AG04450 (cell line): ENCODE results near the gene FMO3. TPM values are rescaled to one million over a fixed set of nuclear protein-coding genes. Genes with fewer than 3 reads are reported as not detected.

Experiments used
- CTCF ChIA-PET: fragments of 300-600, 350-600 bp; formaldehyde crosslinking; extraction: SDS; loops from one replicate; lab custom pipeline; 2022; ENCODE audit warnings: antibody characterized with exemption, inconsistent platforms; lab: Charles Lee
- POLR2A ChIA-PET: fragments of 350-600 bp; formaldehyde crosslinking; extraction: SDS; loops from one replicate; lab custom pipeline; 2021; ENCODE audit warnings: antibody characterized with exemption, inconsistent platforms; lab: Yijun Ruan, JAX
- DNase-seq: peaks from one replicate; pipeline ENCODE4 v3.0.0-alpha.2; 2011; ENCODE audit warnings: low read depth, low spot score
- H3K27ac ChIP-seq: one replicate; pipeline ENCODE4 v1.5.1; 2012; ENCODE audit warnings: low read depth, low read length, control low read depth
- H3K27me3 ChIP-seq: one replicate; pipeline ENCODE4 v1.6.0; 2012; ENCODE audit warnings: low read length; ENCODE audit not compliant: control insufficient read depth, insufficient read depth
- H3K4me3 ChIP-seq: 2 replicates; pipeline ENCODE4 v1.5.1; 2011; ENCODE audit warnings: mild to moderate bottlenecking, low read depth, low read length, control low read depth
- H3K9me3 ChIP-seq: 2 replicates; pipeline ENCODE4 v1.5.1; 2012; ENCODE audit warnings: low read length; ENCODE audit not compliant: control insufficient read depth, insufficient read depth
- polyA plus RNA-seq: library from polyadenylated mRNA; depleted of rRNA; stranded (reverse); fragments of >200 nt; gene quantifications from 2 replicates; pipeline ENCODE4 v1.2.3, GENCODE V29; 2011
- TF ChIP-seq, protein P1 (sequence below): IDR thresholded peaks from 2 replicates; pipeline ENCODE4 v1.5.1; 2011; ENCODE audit warnings: low read depth, low read length, control low read depth, inconsistent platforms

Gene FMO3
- polyA plus RNA-seq, 1 experiment = 3.0 TPM

DNA sequence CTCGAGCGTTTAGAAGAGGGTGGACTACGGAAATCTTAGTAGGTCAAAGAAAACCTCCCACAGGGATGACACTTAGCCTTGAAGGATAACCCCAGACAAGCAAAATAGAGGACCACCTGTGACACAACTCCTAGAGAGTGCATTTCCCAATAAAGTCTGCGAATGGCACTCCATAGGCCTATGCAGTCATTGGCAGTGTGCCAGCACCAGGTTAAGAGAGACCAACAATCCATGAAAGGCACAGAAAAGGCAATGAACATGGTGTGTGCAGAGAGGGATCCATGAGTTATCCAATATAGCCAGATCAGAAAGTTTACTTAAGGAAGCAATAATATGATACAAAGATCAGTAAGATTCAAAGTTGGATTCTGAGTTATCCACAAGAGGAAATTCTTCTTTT lies 49.2 kb downstream of the FMO3 start:
- no peak for DNase-seq
- H3K4me3 ChIP-seq = no peak overlapping the region
- CTCF ChIA-PET = no interaction called here
- no peaks in the 10 kb centered on the region for H3K9me3 ChIP-seq
- TF ChIP-seq, protein P1, sequence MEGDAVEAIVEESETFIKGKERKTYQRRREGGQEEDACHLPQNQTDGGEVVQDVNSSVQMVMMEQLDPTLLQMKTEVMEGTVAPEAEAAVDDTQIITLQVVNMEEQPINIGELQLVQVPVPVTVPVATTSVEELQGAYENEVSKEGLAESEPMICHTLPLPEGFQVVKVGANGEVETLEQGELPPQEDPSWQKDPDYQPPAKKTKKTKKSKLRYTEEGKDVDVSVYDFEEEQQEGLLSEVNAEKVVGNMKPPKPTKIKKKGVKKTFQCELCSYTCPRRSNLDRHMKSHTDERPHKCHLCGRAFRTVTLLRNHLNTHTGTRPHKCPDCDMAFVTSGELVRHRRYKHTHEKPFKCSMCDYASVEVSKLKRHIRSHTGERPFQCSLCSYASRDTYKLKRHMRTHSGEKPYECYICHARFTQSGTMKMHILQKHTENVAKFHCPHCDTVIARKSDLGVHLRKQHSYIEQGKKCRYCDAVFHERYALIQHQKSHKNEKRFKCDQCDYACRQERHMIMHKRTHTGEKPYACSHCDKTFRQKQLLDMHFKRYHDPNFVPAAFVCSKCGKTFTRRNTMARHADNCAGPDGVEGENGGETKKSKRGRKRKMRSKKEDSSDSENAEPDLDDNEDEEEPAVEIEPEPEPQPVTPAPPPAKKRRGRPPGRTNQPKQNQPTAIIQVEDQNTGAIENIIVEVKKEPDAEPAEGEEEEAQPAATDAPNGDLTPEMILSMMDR = no peak
- H3K27me3 ChIP-seq = no peaks in the 10 kb centered on the region
- H3K27ac ChIP-seq = no peak overlapping the region
- POLR2A ChIA-PET = no interaction called here

DNA sequence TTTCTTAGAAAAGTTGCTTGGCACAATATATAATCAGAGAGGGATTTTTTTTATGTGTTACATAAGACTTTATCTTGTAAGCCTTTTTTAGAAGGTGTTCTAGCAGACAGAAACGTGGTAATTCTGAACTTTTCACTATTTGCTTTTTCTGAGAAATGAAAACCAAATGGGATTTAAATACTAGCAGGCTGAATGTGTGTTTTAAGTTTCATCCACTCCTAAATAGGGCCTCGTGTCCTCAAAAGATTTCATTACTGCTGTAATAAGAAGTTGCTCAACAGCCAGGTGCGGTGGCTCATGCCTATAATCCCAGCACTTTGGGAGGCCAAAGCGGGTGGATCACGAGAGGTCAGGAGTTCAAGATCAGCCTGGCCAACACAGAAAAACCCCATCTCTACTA lies 49.7 kb downstream of the FMO3 start:
- Histone ChIP-seq H3K27me3 (no peaks in the 10 kb centered on the region), H3K27ac (no peak overlapping the region), H3K4me3 (no peak overlapping the region), H3K9me3 (no peaks in the 10 kb centered on the region)
- DNase-seq = no peak
- ChIA-PET POLR2A (no interaction called here), CTCF (interaction anchor here (2.9 to 4.0 kb wide), 2 partner anchors 59 to 86 kb away, joined by 21 to 22 read pairs; no protein-coding TSS in a partner anchor)
- TF ChIP-seq, protein P1 = no peak

DNA sequence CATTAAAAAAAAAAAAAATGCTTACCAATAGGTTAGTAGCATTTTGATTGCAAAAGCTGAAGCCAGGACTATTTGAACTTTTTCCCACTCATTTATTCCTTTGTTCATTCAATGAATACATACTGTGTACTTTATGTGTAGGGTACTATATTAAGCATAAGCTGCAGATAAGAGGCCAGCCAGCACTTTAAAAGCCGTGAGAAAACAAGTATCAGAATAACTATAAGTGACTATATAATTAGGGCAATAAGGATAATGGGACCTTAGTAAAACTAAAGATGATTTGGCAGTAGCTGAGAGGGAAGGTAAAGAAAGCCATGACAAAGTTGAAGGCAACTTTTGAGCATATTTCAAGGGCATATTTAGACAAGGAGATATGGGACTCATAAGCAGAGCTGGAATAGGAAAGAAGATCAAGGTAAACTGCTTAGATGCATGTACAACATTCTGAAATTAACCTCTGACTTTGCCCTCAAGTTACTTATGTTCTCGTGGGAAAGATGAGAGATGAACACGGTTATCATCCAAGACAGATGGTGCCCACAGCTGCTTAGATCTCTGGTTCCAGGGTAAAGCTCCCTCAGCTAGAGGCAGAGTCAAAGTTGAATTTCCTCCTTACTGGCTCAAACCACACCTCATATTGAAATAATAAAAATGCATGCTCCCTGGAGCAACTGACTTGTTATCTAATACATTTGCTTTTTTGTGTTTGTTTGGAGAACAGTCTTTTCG lies 50.4 kb downstream of the FMO3 start:
- Histone ChIP-seq H3K27me3 (no peaks in the 10 kb centered on the region), H3K4me3 (no peak overlapping the region), H3K9me3 (no peaks in the 10 kb centered on the region), H3K27ac (no peak overlapping the region)
- CTCF ChIA-PET = interaction anchor here (0.8 to 4.0 kb wide), 7 partner anchors 14 to 105 kb away, joined by 3 to 22 read pairs (median 5); no protein-coding TSS in a partner anchor
- TF ChIP-seq, protein P1 = no peak
- POLR2A ChIA-PET = interaction anchor here (0.9 to 1.3 kb wide), 2 partner anchors 14 to 30 kb away, joined by 3 to 5 read pairs; no protein-coding TSS in a partner anchor
- DNase-seq = no peak

DNA sequence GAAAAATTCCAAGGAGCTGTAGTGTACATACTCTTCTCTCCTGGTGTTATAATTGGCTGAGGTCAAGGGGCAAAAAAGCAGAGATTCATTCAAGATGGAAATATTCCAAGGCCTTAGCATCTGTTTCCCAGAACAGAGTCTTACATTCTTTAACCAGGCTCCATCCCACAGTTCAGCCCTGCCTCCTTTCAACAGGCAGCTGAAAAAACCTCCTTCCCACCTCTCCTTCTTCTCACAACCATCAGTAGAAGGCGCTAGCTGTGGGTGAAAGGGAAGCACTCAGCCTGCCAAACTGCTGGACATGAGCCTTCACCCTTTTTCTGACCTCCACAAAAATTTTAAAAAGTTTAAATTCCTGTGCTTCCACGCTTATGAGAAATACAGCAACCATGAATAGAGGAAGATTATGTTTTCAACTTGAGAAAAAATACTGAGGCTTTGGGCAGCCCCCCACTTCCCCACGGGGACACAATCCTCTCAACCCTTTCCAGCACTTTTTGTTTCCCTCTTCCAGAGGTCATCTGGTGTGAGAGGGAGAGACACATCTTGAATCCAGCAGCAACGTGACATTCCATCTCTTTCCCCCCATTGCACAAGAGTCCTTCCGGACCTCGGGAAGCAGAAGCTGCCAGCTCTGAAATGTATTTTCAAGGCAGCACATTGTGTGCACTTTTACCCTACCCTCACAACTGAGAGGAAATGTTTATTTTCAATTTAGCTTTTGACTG lies 51.1 kb downstream of the FMO3 start:
- CTCF ChIA-PET = interaction anchor here (0.8 to 4.0 kb wide), 8 partner anchors 15 to 172 kb away, joined by 3 to 22 read pairs (median 5); partner anchors contain the start of gene FMO4
- TF ChIP-seq, protein P1 = peak; percentile 63
- H3K27me3 ChIP-seq = no peaks in the 10 kb centered on the region
- DNase-seq = peak; percentile 96
- POLR2A ChIA-PET = interaction anchor here (0.9 to 1.3 kb wide), 2 partner anchors 15 to 31 kb away, joined by 3 to 5 read pairs; no protein-coding TSS in a partner anchor
- peak overlapping the region; percentile 87 for H3K27ac ChIP-seq
- H3K4me3 ChIP-seq = no peak overlapping the region
- no peaks in the 10 kb centered on the region for H3K9me3 ChIP-seq
